GM19455 (cell line): ENCODE results near the gene TM9SF4.

Source experiments
- ATAC-seq: cut with Tn5 transposase; IDR thresholded peaks from one replicate; pipeline ENCODE4 v1.9.1; 2021; ENCODE audit not compliant: unreplicated experiment

TM9SF4 gene

GRCh38 chr20:32109392-32110172 lies at the start of gene TM9SF4:
TSS of gene TM9SF4 (plus strand) at chr20:32109714. CDS start at chr20:32109741, 27 bp downstream.
- ATAC-seq, result peak; percentile 74

GRCh38 chr20:32062776-32063170 lies 46.7 kb upstream of the TM9SF4 start:
- no peak for ATAC-seq

- no peak for ATAC-seq
These were observed 45.8 kb upstream of the TM9SF4 start for GRCh38 chr20:32063695-32064094.

- no peak for ATAC-seq
These were observed 44.8 kb upstream of the TM9SF4 start for GRCh38 chr20:32064667-32065066.

- ATAC-seq, result no peak
These were observed 42.2 kb upstream of the TM9SF4 start for GRCh38 chr20:32067234-32067821.

GRCh38 chr20:32068174-32068573 lies 41.3 kb upstream of the TM9SF4 start:
- no peak for ATAC-seq

- no peak for ATAC-seq
These were observed 39.8 kb upstream of the TM9SF4 start for GRCh38 chr20:32069711-32070110.

- ATAC-seq, result no peak
These were observed 39.2 kb upstream of the TM9SF4 start for GRCh38 chr20:32070282-32070681.

- no peak for ATAC-seq
These were observed 38.8 kb upstream of the TM9SF4 start for GRCh38 chr20:32070690-32071213.

GRCh38 chr20:32071395-32072167 lies 37.9 kb upstream of the TM9SF4 start:
- ATAC-seq, result no peak

GRCh38 chr20:32072168-32072750 lies 37.3 kb upstream of the TM9SF4 start:
- ATAC-seq, result no peak

- ATAC-seq, result no peak
These were observed 34.0 kb upstream of the TM9SF4 start for GRCh38 chr20:32075534-32075933.

- no peak for ATAC-seq
These were observed 32.3 kb upstream of the TM9SF4 start for GRCh38 chr20:32077190-32077589.

- no peak for ATAC-seq
These were observed 31.2 kb upstream of the TM9SF4 start for GRCh38 chr20:32078322-32078721.

- no peak for ATAC-seq
These were observed 30.7 kb upstream of the TM9SF4 start for GRCh38 chr20:32078791-32079190.

- ATAC-seq, result no peak
These were observed 29.8 kb upstream of the TM9SF4 start for GRCh38 chr20:32079655-32080109.

- no peak for ATAC-seq
These were observed 28.7 kb upstream of the TM9SF4 start for GRCh38 chr20:32080783-32081182.

- ATAC-seq, result no peak
These were observed 26.0 kb upstream of the TM9SF4 start for GRCh38 chr20:32083469-32083868.

GRCh38 chr20:32087070-32087469 lies 22.4 kb upstream of the TM9SF4 start:
- ATAC-seq, result no peak

GRCh38 chr20:32088759-32089158 lies 20.8 kb upstream of the TM9SF4 start:
- no peak for ATAC-seq
